CD4-positive, alpha-beta memory T cell (primary cell): ENCODE results near the gene SCAPER. TPM values are rescaled to one million over a fixed set of nuclear protein-coding genes. Genes with fewer than 3 reads are reported as not detected.

ENCODE experiments used
- CTCF ChIA-PET: fragments of 350-600 bp; sonication (Branson Sonifier 250); formaldehyde crosslinking; loops from one replicate; lab custom pipeline; 2021; ENCODE audit warnings: inconsistent platforms; ENCODE audit not compliant: partially characterized antibody; lab: Charles Lee
- POLR2A ChIA-PET: fragments of 350-600 bp; sonication (Branson Sonifier 250); formaldehyde crosslinking; loops from one replicate; lab custom pipeline; 2021; ENCODE audit not compliant: partially characterized antibody; lab: Charles Lee
- DNase-seq, 5 donors: peaks; one replicate each; pipeline versions ENCODE4 v3.0.0 to v3.0.0-alpha.2; 2020 to 2022; ENCODE audit warnings: mixed read lengths in 1 of 5
- H3K27ac ChIP-seq: one replicate; pipeline ENCODE4 v1.7.0; 2013; ENCODE audit warnings: low read depth, low read length
- H3K27me3 ChIP-seq: 2 replicates; pipeline ENCODE4 v1.7.0; 2013; ENCODE audit warnings: mild to moderate bottlenecking, low read length, moderate library complexity; ENCODE audit not compliant: insufficient read depth
- H3K36me3 ChIP-seq: 2 replicates; pipeline ENCODE4 v1.7.0; 2013; ENCODE audit warnings: mild to moderate bottlenecking, low read length, moderate library complexity; ENCODE audit not compliant: insufficient read depth
- H3K4me1 ChIP-seq: 2 replicates; pipeline ENCODE4 v1.7.0; 2013; ENCODE audit warnings: mild to moderate bottlenecking, low read length, moderate library complexity; ENCODE audit not compliant: insufficient read depth
- H3K4me3 ChIP-seq, 2 donors: one replicate each; pipeline ENCODE4 v1.7.0; 2013; ENCODE audit warnings: low read length in 2 of 2, mild to moderate bottlenecking in 1 of 2
- H3K9me3 ChIP-seq, 2 donors: one replicate each; pipeline ENCODE4 v1.7.0; 2013; ENCODE audit warnings: low read length in 2 of 2, control low read depth in 1 of 2; ENCODE audit not compliant: control insufficient read depth in 1 of 2
- H3K27ac Mint-ChIP-seq, 7 donors: one replicate each; pipeline ENCODE4 v1.8.0; 2020 to 2021; ENCODE audit warnings: mixed read lengths in 7 of 7, mild to moderate bottlenecking in 6 of 7, inconsistent platforms in 3 of 7, moderate library complexity in 3 of 7
- H3K27me3 Mint-ChIP-seq, 2 donors: one replicate each; pipeline ENCODE4 v1.8.0; 2020 to 2021; ENCODE audit warnings: mixed read lengths in 2 of 2
- H3K36me3 Mint-ChIP-seq, 2 donors: one replicate each; pipeline ENCODE4 v1.8.0; 2020 to 2021; ENCODE audit warnings: mixed read lengths in 2 of 2, inconsistent platforms in 1 of 2, mild to moderate bottlenecking in 1 of 2
- H3K4me1 Mint-ChIP-seq, 4 donors: one replicate each; pipeline ENCODE4 v1.8.0; 2020 to 2021; ENCODE audit warnings: mixed read lengths in 4 of 4, mild to moderate bottlenecking in 1 of 4
- H3K4me3 Mint-ChIP-seq, 8 donors: one replicate each; pipeline ENCODE4 v1.8.0; 2020 to 2021; ENCODE audit warnings: mixed read lengths in 8 of 8, mild to moderate bottlenecking in 7 of 8, moderate library complexity in 6 of 8, inconsistent platforms in 3 of 8
- H3K9me3 Mint-ChIP-seq, 8 donors: one replicate each; pipeline ENCODE4 v1.8.0; 2020 to 2021; ENCODE audit warnings: mixed read lengths in 8 of 8, mild to moderate bottlenecking in 5 of 8, inconsistent platforms in 3 of 8, moderate library complexity in 1 of 8
- intact Hi-C: fragments of 100-400 bp; cut with micrococcal nuclease; formaldehyde crosslinking; loops from one replicate; pipeline ENCODE4 v1.15.1; 2023
- polyA plus RNA-seq, 2 donors: library from polyadenylated mRNA; unstranded; fragments of 300-500 nt; fragmentation: Illumina TruSeq; gene quantifications; one replicate each; pipeline ENCODE4 v1.2.3, GENCODE V29; 2021
- total RNA-seq, 2 experiments: library from RNA; stranded (reverse); gene quantifications; one replicate each; pipeline ENCODE4 v1.2.3, GENCODE V29; 2021

Gene SCAPER
- total and polyA plus RNA-seq, 4 experiments from 2014 or later: 7.2 to 41.4 (median 34.3) TPM

DNA sequence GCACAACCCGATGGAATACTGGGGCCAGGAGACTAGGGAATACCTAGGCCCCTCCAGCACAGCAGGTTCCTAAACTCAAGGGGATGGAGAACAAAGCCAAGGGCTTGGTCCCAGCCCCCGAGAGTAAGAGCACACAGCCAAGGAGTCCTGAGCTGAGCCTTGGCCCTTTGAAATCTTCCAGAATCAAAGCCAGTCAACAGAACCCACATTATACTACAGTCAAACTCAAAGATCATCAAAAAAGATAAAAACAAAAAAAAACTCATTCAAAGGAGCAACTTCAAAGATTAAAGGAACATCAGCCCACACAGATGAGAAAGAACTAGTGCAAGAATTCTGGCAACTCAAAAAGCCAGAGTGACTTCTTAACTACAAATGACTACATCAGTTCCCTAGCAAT is 351.6 kb downstream of the SCAPER start:
- Mint-ChIP-seq H3K27me3 (no peaks in the 10 kb centered on the region), H3K36me3 (peaks cover 21 to 39% of the 10 kb centered on the region in 2 donors), H3K4me3 (no peak overlapping the region), H3K9me3 (peaks cover 0 to 15% (median 4%) of the 10 kb centered on the region in 8 donors), H3K27ac (peak overlapping the region in 1 of 7 donors; percentile 26), H3K4me1 (peaks cover 12 to 17% (median 14%) of the 10 kb centered on the region in 4 donors)
- DNase-seq: no peak
- Histone ChIP-seq H3K36me3 (no peaks in the 10 kb centered on the region), H3K27me3 (no peaks in the 10 kb centered on the region), H3K4me1 (no peaks in the 10 kb centered on the region), H3K9me3 (no peaks in the 10 kb centered on the region), H3K27ac (no peak overlapping the region), H3K4me3 (no peak overlapping the region)
- intact Hi-C loops: no loop called here
- ChIA-PET CTCF (no interaction called here), POLR2A (no interaction called here)

DNA sequence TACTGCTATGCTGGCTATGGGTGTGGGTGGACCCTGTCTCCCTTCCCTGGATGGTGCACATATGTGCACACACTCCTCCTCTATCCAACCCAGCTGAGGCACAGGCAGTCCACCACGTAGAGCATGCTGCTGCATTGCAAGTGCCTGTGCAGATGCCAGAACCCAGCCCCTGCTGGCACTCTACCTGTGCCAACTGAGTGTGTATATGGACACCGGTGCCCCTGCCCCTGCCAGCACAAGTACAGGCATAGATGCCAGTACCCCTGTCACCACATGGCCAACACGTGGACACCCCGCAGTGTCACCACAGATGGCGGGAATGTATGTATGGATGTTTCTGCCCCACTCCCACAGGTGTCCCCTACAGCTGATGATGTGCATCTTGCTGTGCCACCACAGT is 352.0 kb downstream of the SCAPER start:
- CTCF ChIA-PET: no interaction called here
- Mint-ChIP-seq H3K4me3 (no peak overlapping the region), H3K4me1 (peaks cover 11 to 17% (median 13%) of the 10 kb centered on the region in 4 donors), H3K27ac (peak overlapping the region in 1 of 7 donors; percentile 37), H3K27me3 (no peaks in the 10 kb centered on the region), H3K36me3 (peaks cover 19 to 37% of the 10 kb centered on the region in 2 donors), H3K9me3 (peaks cover 0 to 15% (median 3%) of the 10 kb centered on the region in 8 donors)
- Histone ChIP-seq H3K36me3 (no peaks in the 10 kb centered on the region), H3K27me3 (no peaks in the 10 kb centered on the region), H3K9me3 (no peaks in the 10 kb centered on the region), H3K27ac (no peak overlapping the region), H3K4me3 (no peak overlapping the region), H3K4me1 (no peaks in the 10 kb centered on the region)
- intact Hi-C loops: no loop called here
- POLR2A ChIA-PET: no interaction called here
- DNase-seq: peak in 1 of 5 donors; percentile 35

DNA sequence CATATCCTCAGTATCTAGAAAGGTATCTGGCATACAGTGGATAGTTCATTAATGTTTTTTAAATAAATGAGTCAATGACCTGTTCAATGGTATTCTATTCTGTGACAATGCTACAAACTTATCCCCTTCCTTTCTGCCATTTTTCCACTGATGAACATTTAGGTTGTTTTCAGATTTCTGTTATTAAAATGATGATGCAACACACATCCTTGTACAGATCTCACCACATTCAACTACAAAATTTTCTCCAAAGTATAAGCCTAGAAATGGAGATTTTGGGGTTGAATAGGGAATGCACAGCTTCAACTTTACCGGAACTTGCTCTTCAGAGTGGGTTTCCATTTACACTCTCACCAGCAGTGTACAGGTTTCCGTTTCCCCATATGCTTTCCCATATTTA is 358.3 kb downstream of the SCAPER start:
- H3K36me3 Mint-ChIP-seq: peaks cover 8 to 28% of the 10 kb centered on the region in 2 donors
- no peaks in the 10 kb centered on the region for H3K27me3 Mint-ChIP-seq
- no peak overlapping the region for H3K27ac ChIP-seq
- no peaks in the 10 kb centered on the region for H3K36me3 ChIP-seq
- DNase-seq: no peak
- H3K27me3 ChIP-seq: no peaks in the 10 kb centered on the region
- H3K9me3 Mint-ChIP-seq: peaks cover 0 to 12% (median 3%) of the 10 kb centered on the region in 8 donors
- intact Hi-C loops: no loop called here
- no peak overlapping the region for H3K4me3 ChIP-seq
- H3K4me1 Mint-ChIP-seq: peaks cover 0 to 1% (median 0%) of the 10 kb centered on the region in 4 donors
- H3K27ac Mint-ChIP-seq: no peak overlapping the region
- ChIA-PET CTCF (no interaction called here), POLR2A (no interaction called here)
- no peak overlapping the region for H3K4me3 Mint-ChIP-seq
- H3K9me3 ChIP-seq: no peaks in the 10 kb centered on the region
- H3K4me1 ChIP-seq: no peaks in the 10 kb centered on the region

DNA sequence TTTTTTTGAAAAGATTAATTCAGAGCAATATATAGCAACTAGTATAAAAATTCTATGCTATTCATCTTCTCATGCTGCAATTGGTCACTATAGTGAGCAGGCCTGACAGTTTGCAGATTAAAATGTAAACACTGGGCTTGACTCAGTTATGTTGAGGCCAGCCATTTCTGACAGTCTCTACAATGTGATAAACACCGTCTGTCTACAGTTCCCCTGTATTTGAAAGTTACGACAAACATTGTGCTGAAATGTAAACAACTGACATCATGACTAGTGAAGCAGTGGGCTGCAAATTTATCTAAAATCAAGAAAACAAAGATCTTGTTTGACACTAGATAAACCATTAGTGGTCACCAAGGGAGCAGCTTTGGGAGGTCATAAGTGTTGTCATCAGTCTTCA is 371.1 kb downstream of the SCAPER start:
- H3K4me1 Mint-ChIP-seq: no peaks in the 10 kb centered on the region
- H3K27ac Mint-ChIP-seq: no peak overlapping the region
- Histone ChIP-seq H3K9me3 (no peaks in the 10 kb centered on the region), H3K4me3 (no peak overlapping the region), H3K4me1 (no peaks in the 10 kb centered on the region), H3K27me3 (no peaks in the 10 kb centered on the region), H3K36me3 (no peaks in the 10 kb centered on the region), H3K27ac (no peak overlapping the region)
- no peak for DNase-seq
- peaks cover 1 to 7% of the 10 kb centered on the region in 2 donors for H3K36me3 Mint-ChIP-seq
- CTCF ChIA-PET: no interaction called here
- POLR2A ChIA-PET: no interaction called here
- H3K27me3 Mint-ChIP-seq: no peaks in the 10 kb centered on the region
- intact Hi-C loops: no loop called here
- H3K9me3 Mint-ChIP-seq: peaks cover 0 to 4% (median under 1%) of the 10 kb centered on the region in 8 donors
- H3K4me3 Mint-ChIP-seq: no peak overlapping the region

DNA sequence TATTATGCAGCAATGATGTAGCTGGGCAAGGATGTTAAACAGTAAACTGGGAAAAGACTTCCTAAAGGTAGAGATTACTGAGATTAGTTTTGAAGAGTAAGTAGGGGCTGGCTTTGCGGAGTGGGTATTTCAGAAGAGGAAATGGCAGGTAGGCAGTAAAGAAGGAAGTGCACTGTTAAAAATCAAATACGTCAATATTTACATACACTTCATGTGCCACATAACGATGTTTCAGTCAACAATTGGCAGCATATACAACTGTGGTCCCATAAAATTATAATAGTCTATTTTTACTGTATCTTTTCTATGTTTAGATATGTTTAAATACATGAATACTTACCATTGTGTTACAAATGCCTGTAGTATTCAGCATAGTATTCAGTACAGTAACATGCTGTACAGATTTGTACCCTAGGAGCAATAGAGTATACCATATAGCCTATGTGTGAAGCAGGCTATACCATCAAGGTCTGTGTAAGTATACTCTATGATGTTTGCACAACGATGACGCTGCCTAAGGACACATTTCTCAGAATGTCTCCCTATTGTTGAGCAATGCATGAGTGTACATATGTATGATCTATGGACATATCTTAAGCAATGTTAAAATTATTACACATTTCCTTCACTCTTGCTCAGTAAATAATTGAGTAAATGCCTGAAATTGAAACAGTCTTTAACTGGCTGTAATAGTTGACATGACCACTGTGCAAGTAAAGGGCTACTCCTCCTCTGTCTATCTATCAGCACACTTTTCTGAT is 371.9 kb downstream of the SCAPER start:
- Mint-ChIP-seq H3K9me3 (peaks cover 0 to 2% (median 0%) of the 10 kb centered on the region in 8 donors), H3K27ac (no peak overlapping the region), H3K4me1 (no peaks in the 10 kb centered on the region), H3K27me3 (no peaks in the 10 kb centered on the region), H3K36me3 (peaks cover 1 to 3% of the 10 kb centered on the region in 2 donors), H3K4me3 (no peak overlapping the region)
- H3K27ac ChIP-seq: no peak overlapping the region
- ChIA-PET POLR2A (no interaction called here), CTCF (no interaction called here)
- DNase-seq: no peak
- no peaks in the 10 kb centered on the region for H3K4me1 ChIP-seq
- intact Hi-C loops: no loop called here
- H3K4me3 ChIP-seq: no peak overlapping the region
- H3K27me3 ChIP-seq: no peaks in the 10 kb centered on the region
- H3K36me3 ChIP-seq: no peaks in the 10 kb centered on the region
- no peaks in the 10 kb centered on the region for H3K9me3 ChIP-seq

DNA sequence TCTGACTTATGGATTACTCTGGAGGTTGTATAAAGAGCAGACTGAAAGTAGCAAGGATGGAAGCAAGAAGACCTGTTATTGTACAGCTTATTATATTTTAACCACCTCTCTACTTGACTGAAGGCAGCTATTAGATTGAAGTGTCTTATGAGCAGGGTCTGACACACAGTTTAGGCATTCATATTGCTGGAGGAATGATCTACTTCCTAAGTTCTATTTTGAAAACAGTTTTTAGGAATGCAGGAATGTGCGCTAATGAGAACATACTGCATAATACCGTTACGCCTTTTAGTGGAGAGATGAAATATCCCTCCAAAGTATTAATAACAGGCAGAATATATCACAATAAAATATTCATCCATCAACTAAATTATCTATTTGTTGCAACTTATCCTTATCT is 375.2 kb downstream of the SCAPER start:
- Histone ChIP-seq H3K27me3 (no peaks in the 10 kb centered on the region), H3K36me3 (no peaks in the 10 kb centered on the region), H3K4me1 (no peaks in the 10 kb centered on the region), H3K9me3 (no peaks in the 10 kb centered on the region), H3K27ac (no peak overlapping the region), H3K4me3 (no peak overlapping the region)
- no peak overlapping the region for H3K4me3 Mint-ChIP-seq
- H3K27ac Mint-ChIP-seq: no peak overlapping the region
- H3K9me3 Mint-ChIP-seq: peaks cover 0 to 2% (median 0%) of the 10 kb centered on the region in 8 donors
- no peak for DNase-seq
- intact Hi-C loops: no loop called here
- no peaks in the 10 kb centered on the region for H3K27me3 Mint-ChIP-seq
- ChIA-PET POLR2A (no interaction called here), CTCF (no interaction called here)
- no peaks in the 10 kb centered on the region for H3K4me1 Mint-ChIP-seq
- peaks cover 2 to 14% of the 10 kb centered on the region in 2 donors for H3K36me3 Mint-ChIP-seq

DNA sequence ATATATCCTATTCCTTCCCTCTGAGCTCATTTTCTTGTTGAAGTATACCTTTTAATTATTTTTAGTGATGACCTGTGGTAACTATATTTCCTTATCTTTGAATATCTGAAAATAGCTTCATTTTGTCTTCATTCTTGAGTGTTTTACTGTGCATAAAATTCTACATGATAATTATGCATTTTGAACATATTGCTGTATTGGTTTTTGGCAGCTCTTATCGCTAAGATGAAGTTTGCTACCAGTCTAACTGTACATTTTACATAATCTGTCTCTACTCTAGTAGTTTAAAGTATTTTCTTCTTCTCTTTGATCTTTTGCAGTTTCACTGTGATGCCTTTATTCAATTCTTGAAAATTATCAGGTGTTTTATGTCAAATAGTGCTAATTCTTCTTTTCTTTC is 379.0 kb downstream of the SCAPER start:
- Mint-ChIP-seq H3K4me3 (no peak overlapping the region), H3K27me3 (no peaks in the 10 kb centered on the region), H3K36me3 (peaks cover 1 to 11% of the 10 kb centered on the region in 2 donors), H3K9me3 (peaks cover 0 to 2% (median 0%) of the 10 kb centered on the region in 8 donors), H3K4me1 (no peaks in the 10 kb centered on the region), H3K27ac (no peak overlapping the region)
- POLR2A ChIA-PET: no interaction called here
- no peaks in the 10 kb centered on the region for H3K9me3 ChIP-seq
- intact Hi-C loops: no loop called here
- H3K4me3 ChIP-seq: no peak overlapping the region
- no peaks in the 10 kb centered on the region for H3K36me3 ChIP-seq
- no peaks in the 10 kb centered on the region for H3K4me1 ChIP-seq
- CTCF ChIA-PET: no interaction called here
- H3K27ac ChIP-seq: no peak overlapping the region
- DNase-seq: no peak
- H3K27me3 ChIP-seq: no peaks in the 10 kb centered on the region
